Activated CD8-positive, alpha-beta memory T cell treated with anti-CD3 and anti-CD28 coated beads, Interleukin-2, amount 50 U/mL, for 1 hour (primary cell): Measurements from ENCODE around the gene MAT2B.
"Not testable (repeated sequence)": the region's sequence is repeated elsewhere in the genome, so short reads cannot be mapped to it uniquely, and the experiment has no call there.

Experiments
- DNase-seq: peaks from one replicate; pipeline ENCODE4 v3.0.0-alpha.2; 2020; ENCODE audit errors: extremely low read depth

MAT2B gene

DNA sequence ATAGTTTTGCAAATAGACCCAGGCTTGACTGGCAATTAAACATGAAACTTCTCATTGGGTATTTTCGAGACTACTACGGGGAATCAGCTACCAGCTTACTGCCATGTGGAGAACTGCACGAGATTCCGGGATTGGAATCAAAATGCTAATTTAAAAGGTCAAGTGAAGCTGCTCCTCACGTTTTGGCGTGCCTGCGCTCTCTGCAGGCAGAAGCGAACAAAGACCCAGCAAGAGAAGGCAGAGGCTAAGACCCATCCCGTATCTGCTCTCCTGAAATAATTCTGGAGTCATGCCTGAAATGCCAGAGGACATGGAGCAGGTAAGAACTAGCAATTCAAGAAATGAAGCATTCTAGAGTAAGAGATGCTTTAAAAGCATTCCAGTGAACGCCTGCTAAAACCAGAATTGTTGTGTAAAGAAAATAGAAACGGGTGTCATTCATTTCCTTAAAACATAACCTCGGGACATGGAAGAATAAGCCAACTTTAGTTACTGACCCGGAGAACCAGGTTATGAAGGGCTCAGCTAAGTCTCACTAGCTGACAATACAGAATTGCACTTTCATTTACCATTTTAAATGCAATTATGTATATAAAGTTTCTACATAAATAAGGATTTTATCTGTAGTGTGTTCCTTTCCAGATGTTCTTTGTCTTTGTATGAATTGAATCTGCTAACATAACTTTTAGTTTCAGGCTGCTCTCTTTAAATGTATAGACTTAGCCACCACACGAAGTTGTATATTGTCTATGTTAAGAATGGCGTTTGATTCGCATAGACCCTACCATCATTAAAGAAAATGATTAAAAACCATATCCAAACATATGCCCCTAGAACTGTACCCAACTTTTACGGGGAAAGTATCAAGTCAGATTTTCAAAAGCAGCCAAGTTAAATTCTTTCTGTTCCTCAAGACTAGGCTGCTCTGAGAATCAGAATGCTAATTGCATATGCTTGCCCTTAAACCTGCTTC lies 2.0 kb upstream of the MAT2B start:
- DNase-seq = no peak

DNA sequence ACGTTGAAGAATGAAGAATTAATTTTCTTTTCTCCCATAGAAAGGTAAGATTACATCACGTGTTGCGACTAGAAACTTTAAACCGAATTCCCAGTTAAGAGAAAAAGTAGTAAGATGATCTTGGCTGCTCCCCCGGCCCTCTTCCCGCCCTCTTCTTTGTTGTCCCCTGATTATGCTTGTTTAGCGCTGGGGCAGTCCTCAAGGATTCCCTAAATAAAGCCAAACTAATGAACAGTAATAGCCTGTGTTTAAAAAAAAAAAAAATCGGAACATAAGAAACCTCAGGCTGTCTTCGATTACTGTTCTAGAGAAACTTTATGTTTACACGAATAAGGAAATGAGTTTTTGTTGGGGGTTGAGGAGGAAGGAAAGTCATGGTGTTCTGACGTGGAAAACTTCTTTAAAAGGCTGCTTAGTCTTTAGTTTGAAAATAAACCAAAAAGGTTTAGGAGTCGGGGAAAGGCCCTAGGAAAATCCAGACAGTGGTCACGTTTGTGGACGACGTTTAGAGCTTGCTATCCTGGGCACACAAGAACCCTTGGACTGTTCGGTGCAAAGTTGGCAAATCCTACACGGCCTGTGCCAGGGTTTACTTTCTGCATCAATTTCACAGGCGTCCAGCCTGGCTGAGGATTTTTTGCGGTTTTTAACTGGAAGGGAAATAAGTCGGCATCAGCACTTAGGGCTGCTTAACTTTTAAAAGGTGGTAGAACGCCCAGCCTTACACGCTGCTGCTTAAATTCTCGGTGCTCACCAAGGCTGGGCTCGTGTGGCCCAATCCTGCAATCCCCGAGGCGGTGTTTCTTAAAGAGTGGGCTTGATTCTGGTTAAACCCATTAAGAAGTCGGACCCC lies 1.1 kb upstream of the MAT2B start:
- DNase-seq = no peak

DNA sequence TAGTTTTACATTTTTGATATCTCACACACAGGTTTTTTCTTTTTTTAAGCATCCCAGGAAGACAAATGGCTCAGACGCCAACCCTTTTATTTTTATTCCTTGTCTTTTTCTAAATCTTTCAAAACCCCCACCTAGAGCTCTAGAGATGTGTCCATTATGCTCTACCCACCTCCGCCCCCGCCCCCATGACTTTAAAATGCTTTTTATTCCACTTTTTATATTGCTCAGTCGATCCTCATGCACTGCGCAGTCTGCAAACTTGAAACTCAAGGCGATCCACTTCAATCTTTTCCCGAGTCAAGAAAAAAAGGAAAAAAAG lies 411 bp upstream of the MAT2B start:
- no peak for DNase-seq

DNA sequence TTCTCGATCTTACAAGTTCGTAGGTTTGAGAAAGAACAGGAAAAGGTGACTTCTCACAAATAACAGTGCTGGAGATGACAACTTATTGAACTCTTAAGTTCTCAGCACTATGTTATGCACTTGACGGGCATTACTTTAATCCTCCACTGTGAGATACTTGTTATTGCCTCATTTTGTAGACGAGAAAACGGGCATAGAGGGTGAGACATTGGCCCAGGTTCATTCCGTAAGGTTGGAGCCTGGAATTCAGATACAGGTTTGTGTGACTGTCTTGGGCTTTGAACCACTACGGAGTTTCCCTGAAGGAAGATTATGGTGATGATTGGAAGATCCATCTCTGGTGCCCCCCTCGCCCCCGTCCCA lies 657 bp downstream of the MAT2B start:
- DNase-seq = no peak

DNA sequence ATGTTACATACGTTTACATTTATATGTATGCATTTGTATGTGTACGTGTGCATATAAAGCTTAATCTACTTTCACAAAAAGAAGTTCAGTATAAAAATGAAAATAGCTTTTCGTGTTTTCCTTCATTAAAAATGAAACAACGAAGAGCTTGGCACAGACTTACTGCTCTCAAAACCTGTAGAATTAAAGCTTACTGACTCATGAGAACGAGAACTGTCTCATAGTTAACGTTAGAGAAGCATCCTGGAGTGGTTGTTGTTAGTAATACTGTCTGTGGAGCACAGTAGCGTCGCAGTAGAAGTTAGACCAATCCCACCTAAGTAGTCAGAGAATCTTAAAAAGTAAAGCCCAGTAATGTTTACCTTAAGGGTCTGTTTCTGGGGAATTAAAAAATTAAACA lies 1.3 kb downstream of the MAT2B start:
- DNase-seq = no peak

DNA sequence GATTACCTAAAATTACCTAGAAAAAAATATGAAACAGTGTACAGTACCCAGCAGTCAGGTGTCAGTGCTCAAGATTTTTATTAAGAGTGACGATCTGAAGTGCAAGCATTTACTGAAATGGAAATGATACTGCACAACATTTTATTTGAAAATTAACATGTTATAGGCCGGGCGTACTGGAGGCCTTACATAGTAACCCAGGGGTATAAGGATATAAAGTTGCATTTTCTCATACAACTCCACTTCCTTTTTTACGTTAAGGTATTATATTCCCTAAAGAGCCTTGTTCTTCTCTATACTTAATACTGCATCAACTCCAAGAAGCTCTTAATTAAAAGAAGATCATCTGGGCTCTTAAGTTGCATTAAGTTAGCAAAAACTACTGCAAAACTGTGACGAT lies 3.3 kb downstream of the MAT2B start:
- DNase-seq = no peak

DNA sequence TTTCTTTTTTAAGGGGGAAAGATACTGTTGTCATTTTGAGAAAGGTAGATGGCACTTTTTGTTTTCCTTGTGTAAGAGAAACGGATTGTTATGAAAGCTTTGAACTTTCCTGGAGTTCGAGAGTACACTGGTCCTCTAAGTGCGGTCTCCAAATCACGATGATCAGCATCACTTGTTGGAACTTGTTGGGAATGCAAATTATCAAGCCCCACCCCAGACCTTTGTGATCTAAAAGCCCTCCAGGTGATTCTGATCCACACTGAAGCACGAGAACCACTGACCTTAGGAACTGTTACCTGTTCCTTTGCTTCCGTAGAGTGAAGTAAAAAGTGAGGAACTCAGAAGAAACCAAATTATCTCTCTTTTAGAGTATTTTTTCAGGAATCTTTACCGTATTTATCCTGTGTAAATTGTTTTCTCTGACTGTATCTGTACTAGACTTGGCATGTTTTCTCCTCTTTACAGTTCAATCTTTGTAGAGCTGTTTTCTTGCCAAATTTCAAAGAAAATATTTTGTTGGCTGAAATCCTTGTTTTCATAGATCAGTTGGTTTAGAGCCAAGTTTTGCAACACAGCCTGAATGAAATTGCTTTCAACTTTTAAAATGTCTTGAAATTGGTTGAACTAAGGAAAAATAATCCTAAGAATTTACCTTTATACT lies 4.0 kb downstream of the MAT2B start:
- no peak for DNase-seq

DNA sequence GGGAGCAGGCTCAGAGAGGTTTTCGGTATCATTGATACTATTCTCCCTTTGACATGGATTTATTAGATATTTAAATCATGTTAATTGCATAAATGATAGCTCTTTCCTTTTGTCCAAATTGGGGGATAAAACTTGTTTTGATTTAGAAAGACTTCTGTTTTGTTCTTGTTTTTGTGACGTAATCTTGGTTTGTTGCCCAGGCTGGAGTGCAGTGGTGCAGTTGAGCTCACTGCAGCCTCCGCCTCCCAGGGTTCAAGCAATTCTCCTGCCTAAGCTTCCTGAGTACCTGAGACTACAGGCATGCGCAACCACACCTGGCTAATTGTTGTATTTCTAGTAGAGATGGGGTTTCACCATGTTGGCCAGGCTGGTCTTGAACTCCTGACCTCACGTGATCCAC lies 7.1 kb downstream of the MAT2B start:
- DNase-seq = no peak

DNA sequence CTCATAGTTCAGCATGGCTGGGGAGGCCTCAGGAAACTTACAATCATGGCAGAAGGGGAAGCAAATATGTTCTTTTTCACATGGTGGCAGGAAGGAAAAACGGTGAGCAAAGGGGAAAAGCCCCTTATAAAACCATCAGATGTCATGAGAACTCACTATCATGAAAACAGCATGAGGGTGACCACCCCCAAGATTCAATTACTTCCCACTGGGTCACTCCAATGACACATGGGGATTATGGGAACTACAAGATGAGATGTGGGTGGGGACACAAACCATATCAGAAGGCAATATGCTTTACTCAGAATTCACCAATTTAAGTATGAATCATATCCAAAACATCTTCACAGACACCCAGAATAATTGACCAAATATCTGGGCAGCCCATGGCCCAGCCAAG lies 19.7 kb downstream of the MAT2B start:
- no peak for DNase-seq

DNA sequence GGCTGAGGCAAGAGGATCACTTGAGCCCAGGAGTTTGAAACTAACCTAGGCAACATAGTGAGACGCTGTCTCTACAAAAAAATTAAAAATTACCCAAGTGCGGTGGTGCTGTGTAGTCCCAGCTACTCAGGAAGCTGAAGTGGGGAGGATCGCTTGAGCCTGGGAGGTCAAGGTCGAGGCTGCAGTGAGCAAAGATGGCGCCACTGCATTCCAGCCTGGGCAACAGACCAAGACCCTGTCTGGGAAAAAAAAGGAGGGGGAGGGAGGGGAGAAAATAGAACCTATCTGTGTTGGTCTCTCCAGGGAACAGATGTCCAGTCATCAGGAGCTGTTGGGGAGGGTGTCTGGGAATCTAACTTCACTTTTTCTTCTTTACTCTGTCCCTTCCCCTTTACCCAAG lies 24.3 kb downstream of the MAT2B start:
- DNase-seq = no peak

DNA sequence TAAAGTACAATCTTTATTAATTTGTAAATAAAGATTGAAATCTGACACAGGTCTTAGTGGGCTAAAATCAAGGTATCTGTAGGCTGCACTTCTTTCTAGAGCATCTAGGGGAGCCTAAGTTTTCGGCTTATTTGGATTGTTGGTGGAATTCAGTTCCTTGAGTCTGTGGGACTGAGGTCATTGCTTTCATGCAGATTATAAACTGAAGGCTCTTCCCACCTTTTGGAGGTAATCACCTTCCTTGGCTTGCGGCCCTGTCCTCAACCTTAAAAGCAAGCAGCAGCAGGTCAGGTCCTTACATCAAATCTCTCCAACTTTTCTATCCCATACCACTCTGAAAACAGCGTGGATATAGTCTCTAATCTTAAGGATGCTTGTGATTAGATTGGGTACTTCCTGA lies 25.9 kb downstream of the MAT2B start:
- DNase-seq = no peak

DNA sequence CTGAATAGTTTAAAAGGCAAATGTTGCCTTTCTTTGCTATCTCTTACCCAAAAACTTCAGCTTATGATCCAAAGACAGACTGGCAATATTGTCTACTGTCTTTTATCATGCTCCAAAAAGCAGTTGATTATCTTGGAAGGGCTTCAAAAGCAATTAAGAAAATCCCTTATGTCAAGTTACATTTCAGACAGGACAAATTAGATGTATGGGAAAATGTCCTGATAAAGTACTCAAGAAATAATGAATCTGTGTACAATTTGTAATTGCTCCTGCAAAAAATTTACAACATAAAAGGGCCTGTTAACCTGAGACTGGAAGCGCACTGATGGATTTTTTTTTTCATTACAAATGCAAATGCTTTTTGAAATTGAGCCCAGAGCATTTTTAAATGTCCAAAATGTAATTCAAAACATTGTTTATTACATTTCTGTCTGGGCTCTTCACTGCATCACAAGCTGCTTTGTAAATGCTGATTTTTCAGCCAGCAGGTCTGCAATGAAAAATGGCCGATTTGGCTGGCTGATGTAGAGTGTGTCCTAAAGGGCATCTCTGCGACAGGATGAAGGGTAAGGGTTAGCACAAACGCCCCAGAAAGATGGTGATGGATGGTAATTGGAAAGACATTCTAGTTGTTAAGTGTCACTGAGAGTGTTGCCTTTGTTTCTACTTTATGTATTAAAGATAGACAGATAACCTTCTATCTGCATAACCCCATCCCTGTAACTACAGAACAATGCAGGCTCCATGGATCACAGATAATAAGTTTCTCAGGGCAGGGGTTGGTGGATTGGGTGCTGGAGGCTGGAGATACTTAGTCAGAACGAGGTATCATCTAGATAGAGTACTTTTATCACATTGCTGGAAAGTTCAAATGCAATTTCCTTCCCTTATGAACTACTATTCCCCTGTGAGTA lies 27.0 kb downstream of the MAT2B start:
- DNase-seq = no peak

DNA sequence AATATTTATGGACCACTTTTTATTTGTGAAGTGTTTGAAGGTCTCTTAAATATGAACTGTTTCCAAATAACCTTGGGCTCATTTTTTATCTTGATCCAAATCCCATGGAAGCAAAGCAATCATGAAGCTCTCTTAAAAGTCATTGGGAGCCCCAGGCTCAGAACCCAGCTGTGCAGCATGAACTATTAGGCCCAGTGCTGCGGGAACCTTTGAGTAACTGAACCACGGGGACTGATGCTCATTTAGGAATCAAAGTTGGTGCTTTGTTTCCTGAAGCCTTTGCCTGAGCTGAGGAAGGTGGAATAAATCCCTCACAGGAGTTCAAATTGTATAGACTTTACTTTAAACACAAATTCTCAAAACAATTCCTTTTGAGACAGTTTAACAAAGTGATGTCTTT lies 27.8 kb downstream of the MAT2B start:
- DNase-seq = no peak

DNA sequence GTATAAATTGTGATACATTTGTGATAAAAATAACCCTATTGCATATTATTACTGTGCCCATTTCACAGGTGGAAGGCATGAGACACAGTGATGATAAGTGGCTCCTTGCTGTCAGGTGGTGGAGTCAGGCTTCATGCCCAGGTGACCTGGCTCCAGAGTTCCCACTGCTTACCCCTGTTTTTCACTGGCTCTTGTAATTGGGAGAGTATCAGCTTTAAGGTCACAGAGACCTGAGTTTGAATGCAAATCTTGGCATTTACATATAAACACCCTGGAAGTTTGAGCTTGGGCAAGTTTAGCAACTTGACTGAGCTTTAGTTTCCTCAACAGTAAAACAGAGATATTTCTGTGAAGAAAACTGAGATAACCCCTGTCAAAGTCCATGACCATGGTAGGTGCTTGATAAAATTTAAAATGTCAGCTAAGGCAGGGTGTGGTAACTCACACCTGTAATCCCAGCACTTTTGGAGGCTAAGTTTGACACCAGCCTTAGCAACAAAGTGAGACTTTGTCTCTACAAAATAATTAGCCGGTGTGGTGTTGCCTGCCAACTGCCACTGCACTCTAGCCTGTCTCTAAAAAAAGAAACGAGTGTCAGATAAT lies 29.2 kb downstream of the MAT2B start:
- no peak for DNase-seq

DNA sequence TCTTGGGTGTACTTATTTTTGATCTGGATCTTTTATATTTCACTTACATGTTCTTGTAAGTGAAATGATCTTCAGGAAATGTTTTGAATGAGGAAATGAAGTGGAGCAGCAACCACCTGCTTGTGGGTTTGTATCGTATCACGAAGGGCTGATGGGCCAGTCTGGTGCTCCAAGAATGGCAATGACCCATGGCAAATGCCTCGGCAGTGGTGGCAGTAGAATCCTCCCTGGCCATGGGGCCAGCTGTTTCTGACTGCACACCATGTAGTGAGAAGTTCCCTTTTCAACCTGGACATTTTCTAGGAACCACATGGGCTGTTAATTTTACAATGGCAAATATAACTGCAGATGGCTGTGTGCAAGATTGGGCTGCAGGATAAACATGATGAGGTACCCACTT lies 29.9 kb downstream of the MAT2B start:
- no peak for DNase-seq

DNA sequence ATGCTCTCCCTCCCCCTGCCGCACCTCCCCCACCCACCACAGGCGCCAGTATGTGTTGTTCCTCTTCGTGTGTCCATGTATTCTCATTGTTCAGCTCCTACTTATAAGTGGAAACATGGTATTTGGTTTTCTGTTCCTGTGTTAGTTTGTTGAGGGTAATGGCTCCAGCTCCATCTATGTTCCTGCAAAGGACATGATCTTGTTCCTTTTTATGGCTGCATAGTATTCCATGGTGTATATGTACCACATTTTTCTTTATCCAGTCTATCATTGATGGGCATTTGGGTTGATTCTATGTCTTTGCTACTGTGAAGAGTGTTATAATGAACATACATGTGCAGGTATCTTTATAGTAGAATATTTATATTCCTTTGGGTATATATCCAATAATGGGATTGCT lies 31.0 kb downstream of the MAT2B start:
- DNase-seq = not testable (repeated sequence)

DNA sequence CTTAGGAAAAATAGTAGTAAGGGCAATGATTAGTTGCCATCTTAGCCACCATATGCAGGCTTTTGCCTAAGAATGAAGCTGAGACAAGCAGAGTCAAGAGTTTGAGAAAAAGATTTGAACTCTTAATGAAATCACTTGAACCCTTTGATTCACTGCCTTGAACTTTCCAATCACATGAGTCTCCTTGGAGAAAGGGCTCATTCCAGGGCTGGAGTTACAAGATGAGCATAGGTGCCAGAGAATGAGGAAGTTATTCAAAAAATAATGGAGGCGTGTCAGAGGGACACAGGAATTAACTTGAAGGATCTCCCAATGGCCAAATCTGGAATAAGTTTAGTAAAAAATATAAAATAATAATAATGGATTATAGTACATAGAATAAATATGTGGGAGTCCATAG lies 35.3 kb downstream of the MAT2B start:
- DNase-seq = no peak

DNA sequence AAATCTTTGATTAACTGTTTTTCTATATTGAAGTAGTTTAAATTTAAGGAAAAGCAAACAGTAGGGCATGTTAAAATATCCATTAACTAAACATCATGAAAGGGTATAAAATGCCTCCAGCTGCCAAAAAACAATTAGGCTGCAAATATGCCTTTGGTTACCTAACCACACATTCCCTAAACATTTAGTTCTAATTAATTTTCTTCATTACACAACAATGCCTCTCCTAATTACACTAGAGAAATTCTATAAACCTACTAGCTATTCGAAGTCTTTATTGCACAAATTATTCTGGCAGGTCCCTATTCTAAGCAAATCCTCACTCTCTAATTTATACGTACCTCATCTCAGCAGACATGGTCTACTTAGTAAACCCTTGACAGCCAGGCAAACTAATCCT lies 37.4 kb downstream of the MAT2B start:
- no peak for DNase-seq

DNA sequence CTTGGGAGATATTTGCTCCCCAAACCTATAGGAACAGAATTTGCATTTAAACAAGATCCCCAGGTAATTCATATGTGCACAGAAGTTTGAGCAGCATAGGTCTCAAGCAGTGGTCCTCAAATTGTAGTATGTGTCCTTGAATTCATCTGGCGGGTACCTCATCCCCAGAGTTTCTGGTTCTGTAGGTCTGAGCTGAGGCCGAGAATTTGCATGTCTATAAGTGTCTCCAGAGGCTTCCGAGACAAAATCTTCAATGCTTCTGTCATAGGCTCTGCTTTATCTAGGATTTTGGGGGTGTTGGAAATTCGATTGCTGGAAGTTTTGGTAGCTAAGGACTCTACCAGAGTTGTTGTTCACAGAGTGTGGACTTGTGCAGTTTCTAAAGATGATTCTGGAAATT lies 38.6 kb downstream of the MAT2B start:
- no peak for DNase-seq

DNA sequence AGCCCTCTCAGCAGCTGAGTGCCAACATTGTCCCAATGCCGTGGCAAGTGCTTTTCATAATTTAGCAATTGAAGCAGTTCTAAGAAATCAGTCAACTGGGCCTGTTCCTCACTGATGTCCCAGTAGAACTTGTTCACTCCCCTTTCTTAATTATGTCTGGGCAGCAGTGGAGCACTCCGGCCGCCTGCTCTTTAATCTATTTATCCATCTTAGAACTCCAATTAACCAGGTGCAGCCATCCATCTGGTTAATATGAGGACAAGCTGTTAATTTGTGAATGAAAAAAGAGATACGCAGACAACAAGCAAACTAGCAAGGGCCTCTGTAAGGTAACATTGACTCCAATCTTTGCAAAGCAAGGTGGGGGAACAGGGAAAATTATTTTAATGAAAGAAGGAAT lies 39.4 kb downstream of the MAT2B start:
- DNase-seq = no peak

DNA sequence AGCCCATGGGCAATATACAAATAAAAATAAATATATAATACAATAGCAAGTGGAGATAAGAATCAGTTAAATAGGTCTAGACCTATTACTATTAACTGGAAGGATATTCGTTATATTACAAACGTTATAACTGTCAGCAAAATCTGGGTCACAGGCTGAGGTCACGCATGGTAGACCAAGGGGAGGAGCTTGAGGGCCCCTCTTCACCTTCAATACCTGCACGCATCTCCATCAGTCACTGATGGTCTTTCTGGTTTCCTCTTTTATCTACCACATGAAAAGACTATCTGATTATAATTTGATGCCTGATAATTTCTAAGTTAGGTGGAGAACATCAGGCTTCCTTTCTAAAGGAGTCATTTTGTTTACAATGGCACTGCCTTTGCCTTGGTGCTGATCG lies 43.2 kb downstream of the MAT2B start:
- DNase-seq = no peak
